ENCODE measurements around the gene RBM6.

DNA sequence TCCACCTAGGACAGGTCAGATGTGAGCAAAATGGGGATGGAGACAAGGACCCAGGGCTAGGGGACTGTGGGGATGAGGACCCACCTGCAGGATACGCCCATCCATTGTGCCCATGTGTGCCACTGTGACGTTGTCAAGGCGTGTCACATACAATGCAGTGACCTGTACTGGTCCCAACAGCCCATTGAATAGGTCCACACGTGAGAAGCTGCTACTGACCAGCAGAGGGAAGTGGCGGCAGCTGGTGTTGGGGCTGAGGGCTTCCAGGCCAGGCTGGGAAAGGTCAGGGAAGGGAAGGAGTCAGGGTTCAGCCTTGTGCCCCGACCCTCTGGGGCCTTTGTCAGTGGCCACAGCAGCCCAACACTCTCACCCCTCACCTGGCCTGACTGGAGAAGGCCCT lies 41.0 kb upstream of the RBM6 start:
- TF ChIP-seq, protein P1, sequence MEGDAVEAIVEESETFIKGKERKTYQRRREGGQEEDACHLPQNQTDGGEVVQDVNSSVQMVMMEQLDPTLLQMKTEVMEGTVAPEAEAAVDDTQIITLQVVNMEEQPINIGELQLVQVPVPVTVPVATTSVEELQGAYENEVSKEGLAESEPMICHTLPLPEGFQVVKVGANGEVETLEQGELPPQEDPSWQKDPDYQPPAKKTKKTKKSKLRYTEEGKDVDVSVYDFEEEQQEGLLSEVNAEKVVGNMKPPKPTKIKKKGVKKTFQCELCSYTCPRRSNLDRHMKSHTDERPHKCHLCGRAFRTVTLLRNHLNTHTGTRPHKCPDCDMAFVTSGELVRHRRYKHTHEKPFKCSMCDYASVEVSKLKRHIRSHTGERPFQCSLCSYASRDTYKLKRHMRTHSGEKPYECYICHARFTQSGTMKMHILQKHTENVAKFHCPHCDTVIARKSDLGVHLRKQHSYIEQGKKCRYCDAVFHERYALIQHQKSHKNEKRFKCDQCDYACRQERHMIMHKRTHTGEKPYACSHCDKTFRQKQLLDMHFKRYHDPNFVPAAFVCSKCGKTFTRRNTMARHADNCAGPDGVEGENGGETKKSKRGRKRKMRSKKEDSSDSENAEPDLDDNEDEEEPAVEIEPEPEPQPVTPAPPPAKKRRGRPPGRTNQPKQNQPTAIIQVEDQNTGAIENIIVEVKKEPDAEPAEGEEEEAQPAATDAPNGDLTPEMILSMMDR (IDR thresholded peaks at IDR 0.05 in 2 of 3, conservative IDR thresholded peaks at IDR 0.05 in 1 of 3; ENCODE audit: borderline replicate concordance in 1 of 3, insufficient read depth in 1 of 3, low read depth in 2 of 3, low read length in 2 of 3): 0 out of 6 replicates have a peak, but pooled peaks of 1 of the 3 experiments have one; percentile 11
- TF ChIP-seq RAD21 (IDR thresholded peaks at IDR 0.05; ENCODE audit: low read depth) (no peak), POLR2AphosphoS5 (IDR thresholded peaks at IDR 0.05; ENCODE audit: low read depth, low read length) (no peak), EZH2 (IDR thresholded peaks at IDR 0.05) (no peak), EZH2phosphoT487 (IDR thresholded peaks at IDR 0.05; ENCODE audit: borderline replicate concordance) (no peak), ZNF274 (IDR thresholded peaks at IDR 0.05; ENCODE audit: low read depth, low read length) (no peak), JUND (IDR thresholded peaks at IDR 0.05) (no peak), POLR2A (IDR thresholded peaks at IDR 0.05; ENCODE audit: borderline replicate concordance, extremely low read depth, insufficient read depth, insufficient read length) (no peak), REST (IDR thresholded peaks at IDR 0.05; ENCODE audit: low read depth) (no peak), SRF (IDR thresholded peaks at IDR 0.05; ENCODE audit: low read depth) (no peak), ZBTB33 (IDR thresholded peaks at IDR 0.05; ENCODE audit: extremely low read depth, insufficient replicate concordance, low read length) (no peak)
- TF ChIP-seq, protein P2, sequence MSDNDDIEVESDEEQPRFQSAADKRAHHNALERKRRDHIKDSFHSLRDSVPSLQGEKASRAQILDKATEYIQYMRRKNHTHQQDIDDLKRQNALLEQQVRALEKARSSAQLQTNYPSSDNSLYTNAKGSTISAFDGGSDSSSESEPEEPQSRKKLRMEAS (IDR thresholded peaks at IDR 0.05): no peak
